GM12892 (cell line): ENCODE results near the gene RIF1.

Source experiments
- DNase-seq: peaks from one replicate; pipeline ENCODE4 v3.0.0; 2011; ENCODE audit not compliant: insufficient read length
- FAIRE-seq: peaks from 2 replicates; lab custom pipeline; 2011; peaks lifted over from hg19 to GRCh38; lab: Jason Lieb, UNC
- POLR2A ChIP-seq: IDR thresholded peaks from 2 replicates; pipeline ENCODE4 v1.6.1; 2011; ENCODE audit warnings: low read depth, low read length, control low read depth
- POLR2AphosphoS5 ChIP-seq: IDR thresholded peaks from 2 replicates; pipeline ENCODE4 v1.6.1; 2011; ENCODE audit warnings: low read depth, low read length, control low read depth
- TAF1 ChIP-seq: IDR thresholded peaks from 2 replicates; pipeline ENCODE4 v1.6.1; 2011; ENCODE audit warnings: low read depth, mild to moderate bottlenecking, control low read depth, low read length, borderline replicate concordance

RIF1 gene

GRCh38 chr2:151526572-151527090 is 116.9 kb downstream of the RIF1 start:
- DNase-seq (no peak), FAIRE-seq (no peak)
- TF ChIP-seq POLR2AphosphoS5 (no peak), POLR2A (no peak), TAF1 (no peak)
